Sigmoid colon (tissue), 7 donors: ENCODE measurements around the gene ARID3B. TPM values are rescaled to one million over a fixed set of nuclear protein-coding genes. Genes with fewer than 3 reads are reported as not detected.

ENCODE experiments used
- DNase-seq: peaks from one replicate; pipeline ENCODE4 v3.0.0-alpha.2; 2019
- H3K27ac ChIP-seq, 4 donors: fragments of 200-600 bp; sonication (generic); one replicate each; pipeline ENCODE4 v1.5.1; 2016 to 2019; ENCODE audit warnings: mild to moderate bottlenecking in 1 of 4
- H3K27me3 ChIP-seq, 3 donors: fragments of 200-600 bp; sonication (generic); one replicate each; pipeline ENCODE4 v1.5.1; 2019; ENCODE audit warnings: mild to moderate bottlenecking in 1 of 3
- H3K36me3 ChIP-seq, 4 donors: fragments of 200-600 bp; sonication (generic); one replicate each; pipeline ENCODE4 v1.5.1; 2016 to 2019
- H3K4me1 ChIP-seq, 4 donors: fragments of 200-600 bp; sonication (generic); one replicate each; pipeline ENCODE4 v1.5.1; 2017 to 2019
- H3K4me3 ChIP-seq, 4 donors: fragments of 200-600 bp; sonication (generic); one replicate each; pipeline ENCODE4 v1.5.1; 2017 to 2019; ENCODE audit warnings: mild to moderate bottlenecking in 2 of 4, moderate library complexity in 1 of 4
- H3K9me3 ChIP-seq, 4 donors: fragments of 200-600 bp in 3 of 4; sonication (generic) in 3 of 4; one replicate each; pipeline versions ENCODE4 v1.5.1 to v1.6.1; 2013 to 2019
- EP300 ChIP-seq, 4 donors: sonication (generic); formaldehyde crosslinking; IDR thresholded peaks; one replicate each; pipeline ENCODE4 v1.6.1; 2017; ENCODE audit warnings: antibody characterized with exemption in 4 of 4
- POLR2A ChIP-seq, 2 donors: fragments of 450-650 bp; IDR thresholded peaks; one replicate each; pipeline ENCODE4 v1.6.1; 2016; ENCODE audit warnings: antibody characterized with exemption in 2 of 2, mild to moderate bottlenecking in 2 of 2, moderate library complexity in 2 of 2
- POLR2AphosphoS5 ChIP-seq, 4 donors: sonication (generic); formaldehyde crosslinking; IDR thresholded peaks; one replicate each; pipeline ENCODE4 v1.6.1; 2017; ENCODE audit warnings: antibody characterized with exemption in 4 of 4
- WGBS, 2 donors: extraction: QIAGEN DNeasy Blood & Tissue Kit; methylation state at CpG; one replicate each; pipeline ENCODE4 v1.1.7; 2013; 5-methylcytosine and 5-hydroxymethylcytosine counted together
- intact Hi-C: fragments of 100-400 bp; cut with DNase I; formaldehyde crosslinking; loops from one replicate; pipeline ENCODE4 v1.15.1; 2023
- polyA plus RNA-seq, 3 donors: library from polyadenylated mRNA; stranded (reverse); fragments of 200-250 nt; gene quantifications; one replicate each; pipeline ENCODE4 v1.2.3, GENCODE V29; 2013
- total RNA-seq, 4 donors: library from RNA; depleted of rRNA; stranded (reverse); fragments of >200 nt; gene quantifications; one replicate each; pipeline ENCODE4 v1.1.0, GENCODE V29; 2016
- TF ChIP-seq, protein P1 (sequence below), 4 experiments: fragments of 450-650 bp in 3 of 4; fragments of 200-600 bp in 1 of 4; IDR thresholded peaks; one replicate each; pipeline ENCODE4 v1.5.1; 2016 to 2019; ENCODE audit warnings: antibody characterized with exemption in 4 of 4, mild to moderate bottlenecking in 3 of 4, moderate library complexity in 2 of 4
- donor health status: healthy with polysubstance abuse.
- donor health status: Bipolar disorder and iron deficiency.
- donor health status: healthy.

Gene ARID3B
- total and polyA plus RNA-seq, 7 donors: 2.3 to 9.7 (median 5.3) TPM

- H3K27me3 ChIP-seq: no peaks in the 10 kb centered on the region
- no peaks in the 10 kb centered on the region for H3K9me3 ChIP-seq
- H3K4me3 ChIP-seq: no peak overlapping the region
- H3K27ac ChIP-seq: no peak overlapping the region
- intact Hi-C loops: no loop called here
- H3K36me3 ChIP-seq: no peaks in the 10 kb centered on the region
- TF ChIP-seq, protein P1, sequence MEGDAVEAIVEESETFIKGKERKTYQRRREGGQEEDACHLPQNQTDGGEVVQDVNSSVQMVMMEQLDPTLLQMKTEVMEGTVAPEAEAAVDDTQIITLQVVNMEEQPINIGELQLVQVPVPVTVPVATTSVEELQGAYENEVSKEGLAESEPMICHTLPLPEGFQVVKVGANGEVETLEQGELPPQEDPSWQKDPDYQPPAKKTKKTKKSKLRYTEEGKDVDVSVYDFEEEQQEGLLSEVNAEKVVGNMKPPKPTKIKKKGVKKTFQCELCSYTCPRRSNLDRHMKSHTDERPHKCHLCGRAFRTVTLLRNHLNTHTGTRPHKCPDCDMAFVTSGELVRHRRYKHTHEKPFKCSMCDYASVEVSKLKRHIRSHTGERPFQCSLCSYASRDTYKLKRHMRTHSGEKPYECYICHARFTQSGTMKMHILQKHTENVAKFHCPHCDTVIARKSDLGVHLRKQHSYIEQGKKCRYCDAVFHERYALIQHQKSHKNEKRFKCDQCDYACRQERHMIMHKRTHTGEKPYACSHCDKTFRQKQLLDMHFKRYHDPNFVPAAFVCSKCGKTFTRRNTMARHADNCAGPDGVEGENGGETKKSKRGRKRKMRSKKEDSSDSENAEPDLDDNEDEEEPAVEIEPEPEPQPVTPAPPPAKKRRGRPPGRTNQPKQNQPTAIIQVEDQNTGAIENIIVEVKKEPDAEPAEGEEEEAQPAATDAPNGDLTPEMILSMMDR (IDR thresholded peaks at IDR 0.05): no peak
- no peak for TF ChIP-seq POLR2AphosphoS5 (IDR thresholded peaks at IDR 0.05)
- TF ChIP-seq EP300 (IDR thresholded peaks at IDR 0.05): no peak
- no peak for TF ChIP-seq POLR2A (IDR thresholded peaks at IDR 0.05)
- no peaks in the 10 kb centered on the region for H3K4me1 ChIP-seq
- DNase-seq: no peak
Observed at GRCh38 chr15:74523982-74524381, 17.0 kb upstream of the ARID3B start.

- Histone ChIP-seq H3K27me3 (no peaks in the 10 kb centered on the region), H3K27ac (no peak overlapping the region), H3K36me3 (no peaks in the 10 kb centered on the region), H3K9me3 (no peaks in the 10 kb centered on the region), H3K4me3 (no peak overlapping the region), H3K4me1 (no peaks in the 10 kb centered on the region)
- no peak for DNase-seq
- WGBS, 2 donors: 73 to 83% methylated on average over 1 of the region's 1 CpG
- intact Hi-C loops: no loop called here
- TF ChIP-seq EP300 (IDR thresholded peaks at IDR 0.05) (no peak), POLR2A (IDR thresholded peaks at IDR 0.05) (no peak), POLR2AphosphoS5 (IDR thresholded peaks at IDR 0.05) (no peak)
- TF ChIP-seq, protein P1 (IDR thresholded peaks at IDR 0.05): no peak
Observed at GRCh38 chr15:74525309-74525708, 15.7 kb upstream of the ARID3B start.

DNA sequence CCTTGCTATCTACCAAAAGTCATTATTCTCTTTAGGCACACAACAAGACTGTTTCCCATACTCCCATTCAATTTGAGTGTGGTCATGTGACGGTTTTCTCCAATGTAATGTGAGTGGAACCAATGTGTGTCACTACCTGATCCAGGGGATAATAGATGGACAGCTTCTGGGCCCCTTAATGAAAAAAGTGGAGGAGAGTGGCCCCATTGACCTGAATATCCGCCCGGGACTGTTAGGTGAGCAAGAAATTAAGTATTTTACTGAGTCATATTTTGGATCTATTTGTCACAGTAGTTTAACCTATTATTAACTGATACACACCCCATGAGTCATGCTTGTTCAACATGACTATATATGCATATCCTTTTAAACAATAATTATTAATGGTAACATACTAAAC lies 15.1 kb upstream of the ARID3B start:
- no peaks in the 10 kb centered on the region for H3K4me1 ChIP-seq
- no peaks in the 10 kb centered on the region for H3K36me3 ChIP-seq
- no peak overlapping the region for H3K4me3 ChIP-seq
- no peak overlapping the region for H3K27ac ChIP-seq
- DNase-seq: no peak
- intact Hi-C loops: no loop called here
- H3K27me3 ChIP-seq: no peaks in the 10 kb centered on the region
- H3K9me3 ChIP-seq: no peaks in the 10 kb centered on the region
- 90 to 91% methylated on average over 3 of the region's 3 CpGs for WGBS, 2 donors
- TF ChIP-seq POLR2A (IDR thresholded peaks at IDR 0.05) (no peak), EP300 (IDR thresholded peaks at IDR 0.05) (no peak), POLR2AphosphoS5 (IDR thresholded peaks at IDR 0.05) (no peak)
- TF ChIP-seq, protein P1 (IDR thresholded peaks at IDR 0.05): no peak

DNA sequence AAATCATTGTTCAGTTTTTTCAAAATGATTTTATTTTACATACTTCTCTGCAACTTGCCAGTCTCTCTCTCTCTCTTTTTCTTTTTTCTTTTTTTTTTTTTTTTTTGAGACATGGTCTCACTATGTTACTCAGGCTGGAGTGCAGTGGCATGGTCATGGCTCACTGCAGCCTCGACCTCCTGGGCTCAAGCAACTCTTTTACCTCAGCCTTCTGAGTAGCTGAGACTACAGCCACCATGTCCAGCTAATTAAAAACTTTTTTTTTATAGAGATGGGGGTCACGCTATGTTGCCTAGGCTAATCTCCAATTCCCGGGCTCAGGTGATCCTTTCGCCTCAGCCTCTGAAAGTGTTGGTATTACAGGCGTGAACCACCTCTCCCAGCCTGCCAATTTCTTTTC lies 12.1 kb upstream of the ARID3B start:
- Histone ChIP-seq H3K36me3 (no peaks in the 10 kb centered on the region), H3K4me3 (no peak overlapping the region), H3K4me1 (no peaks in the 10 kb centered on the region), H3K27ac (no peak overlapping the region), H3K27me3 (no peaks in the 10 kb centered on the region), H3K9me3 (no peaks in the 10 kb centered on the region)
- WGBS, 2 donors: 80 to 91% methylated on average over 5 of the region's 5 CpGs
- intact Hi-C loops: no loop called here
- TF ChIP-seq POLR2AphosphoS5 (IDR thresholded peaks at IDR 0.05) (no peak), POLR2A (IDR thresholded peaks at IDR 0.05) (no peak), EP300 (IDR thresholded peaks at IDR 0.05) (no peak)
- TF ChIP-seq, protein P1 (IDR thresholded peaks at IDR 0.05): no peak
- DNase-seq: no peak

GRCh38 chr15:74529921-74530320 lies 11.1 kb upstream of the ARID3B start:
- 72 to 81% methylated on average over 8 of the region's 8 CpGs for WGBS, 2 donors
- H3K4me1 ChIP-seq: no peaks in the 10 kb centered on the region
- intact Hi-C loops: no loop called here
- no peak overlapping the region for H3K4me3 ChIP-seq
- no peaks in the 10 kb centered on the region for H3K36me3 ChIP-seq
- DNase-seq: no peak
- no peak overlapping the region for H3K27ac ChIP-seq
- no peaks in the 10 kb centered on the region for H3K27me3 ChIP-seq
- TF ChIP-seq POLR2A (IDR thresholded peaks at IDR 0.05) (no peak), EP300 (IDR thresholded peaks at IDR 0.05) (no peak), POLR2AphosphoS5 (IDR thresholded peaks at IDR 0.05) (no peak)
- TF ChIP-seq, protein P1 (IDR thresholded peaks at IDR 0.05): no peak
- no peaks in the 10 kb centered on the region for H3K9me3 ChIP-seq
